T-helper 1 cell (primary cell): ENCODE measurements around the gene KDF1.

ENCODE experiments used
- DNase-seq, 5 donors: peaks; one replicate each; pipeline ENCODE4 v3.0.0-alpha.2; 2012 to 2020
- total RNA-seq, 4 donors: gene quantifications; one replicate each; lab custom pipeline; 2026; lab: John Stamatoyannopoulos, UW

Gene KDF1
- total RNA-seq, result 1.1 to 1.9 (median 1.5) reads per million in 4 donors

- peak; percentile 17 to 63 (median 42) for DNase-seq
Measured at GRCh38 chr1:26959722-26960624, at the start of gene KDF1. Gene KDF1, minus strand, starts transcription at chr1:26960468. Its CDS starts 8,088 bp downstream, at chr1:26952380.

- no peak for DNase-seq
Measured at GRCh38 chr1:27009601-27010197, 49.4 kb upstream of the KDF1 start.

DNA sequence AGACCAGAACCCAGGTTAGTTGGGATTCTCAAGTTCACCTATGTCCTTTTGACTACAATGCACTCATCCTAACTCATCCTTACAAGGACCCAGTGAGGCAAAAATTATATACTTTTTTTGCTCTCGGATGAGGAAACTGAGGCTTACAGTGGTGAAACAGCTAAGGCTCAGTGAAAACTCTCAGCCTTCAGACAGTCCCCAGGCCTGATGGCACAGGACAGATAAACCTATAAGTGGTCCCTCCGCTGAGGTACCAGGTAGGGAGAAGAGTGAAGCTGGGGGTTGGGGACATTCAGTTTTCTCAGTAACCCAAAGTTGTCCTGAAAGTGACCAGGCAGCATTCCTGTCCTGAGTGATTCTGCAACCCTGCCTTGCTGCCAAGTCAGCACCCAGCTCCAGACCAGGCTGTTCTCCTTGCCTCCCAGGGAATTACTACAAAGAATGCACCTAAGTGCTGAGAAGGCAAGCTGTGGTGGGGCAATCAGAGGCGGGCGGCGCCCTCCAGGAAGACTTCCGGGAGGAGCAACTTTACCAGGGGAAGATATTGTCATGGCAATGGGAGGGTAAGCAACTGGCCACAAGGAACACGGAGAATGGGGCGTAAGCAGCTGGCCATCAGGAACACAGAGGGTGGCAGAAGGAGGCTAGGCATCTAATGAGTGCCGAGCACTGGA lies 47.8 kb upstream of the KDF1 start:
- no peak for DNase-seq

DNA sequence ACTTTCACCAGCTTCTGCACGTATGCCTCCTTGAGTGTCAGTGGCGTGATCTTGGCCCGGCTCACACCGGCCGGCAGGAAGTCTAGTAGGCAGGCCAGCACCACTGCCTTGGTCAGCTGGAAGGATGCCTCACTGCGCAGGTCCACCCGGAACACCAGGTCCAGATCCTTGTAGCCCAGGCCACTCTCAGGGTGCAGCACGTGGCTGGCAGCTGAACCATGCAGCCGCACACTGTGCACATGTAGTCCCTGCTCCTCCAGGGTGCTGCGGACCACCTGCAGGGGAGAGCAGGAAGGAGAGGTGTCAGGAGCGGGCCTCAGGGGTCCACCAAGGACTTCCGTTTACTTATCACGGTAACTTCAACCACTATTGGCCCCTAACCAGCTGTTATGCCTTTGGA lies 46.4 kb upstream of the KDF1 start:
- DNase-seq, result no peak

DNA sequence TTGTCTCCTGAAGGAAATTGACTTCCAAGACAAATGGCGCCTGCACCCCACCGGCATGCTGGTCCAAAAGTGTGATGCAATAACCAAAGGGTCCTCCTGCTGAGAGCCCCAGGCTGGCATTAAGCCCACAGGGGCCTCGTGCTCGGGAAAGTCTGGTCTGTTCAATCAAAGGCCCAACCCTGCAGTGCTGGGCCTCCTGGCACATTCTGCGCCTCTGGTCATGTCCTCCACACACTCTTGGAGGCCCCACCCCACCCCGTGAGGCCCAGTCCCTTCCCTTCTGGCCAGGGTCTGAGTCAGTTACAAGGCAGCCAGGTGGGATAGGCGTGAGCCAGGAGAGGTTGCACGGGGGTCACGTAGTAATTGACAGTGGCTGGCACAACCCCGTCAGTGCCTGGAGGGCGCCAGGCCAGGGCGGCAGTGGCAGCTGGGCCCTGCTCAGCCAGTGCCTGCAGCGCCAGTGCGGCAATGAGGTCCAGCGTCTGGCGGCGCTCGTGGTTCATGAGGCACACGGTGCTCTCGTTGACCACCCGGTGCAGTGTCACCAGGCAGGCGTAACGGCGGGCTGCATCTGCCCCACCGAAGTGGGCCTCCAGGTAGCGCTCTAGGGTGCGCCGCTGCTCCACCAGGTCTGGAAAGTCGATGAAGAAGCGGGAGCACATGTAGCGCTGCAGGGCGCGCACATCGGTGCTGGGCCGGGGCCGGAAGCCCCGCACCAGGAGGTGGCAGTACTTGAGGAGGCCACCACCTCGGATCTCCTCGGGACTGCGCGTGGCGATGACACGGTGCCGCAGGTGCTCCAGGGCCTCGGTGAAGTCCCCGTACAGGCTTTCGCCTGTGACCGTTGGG lies 45.6 kb upstream of the KDF1 start:
- no peak for DNase-seq

- DNase-seq, result no peak
Measured at GRCh38 chr1:27005166-27005530, 44.9 kb upstream of the KDF1 start.

DNA sequence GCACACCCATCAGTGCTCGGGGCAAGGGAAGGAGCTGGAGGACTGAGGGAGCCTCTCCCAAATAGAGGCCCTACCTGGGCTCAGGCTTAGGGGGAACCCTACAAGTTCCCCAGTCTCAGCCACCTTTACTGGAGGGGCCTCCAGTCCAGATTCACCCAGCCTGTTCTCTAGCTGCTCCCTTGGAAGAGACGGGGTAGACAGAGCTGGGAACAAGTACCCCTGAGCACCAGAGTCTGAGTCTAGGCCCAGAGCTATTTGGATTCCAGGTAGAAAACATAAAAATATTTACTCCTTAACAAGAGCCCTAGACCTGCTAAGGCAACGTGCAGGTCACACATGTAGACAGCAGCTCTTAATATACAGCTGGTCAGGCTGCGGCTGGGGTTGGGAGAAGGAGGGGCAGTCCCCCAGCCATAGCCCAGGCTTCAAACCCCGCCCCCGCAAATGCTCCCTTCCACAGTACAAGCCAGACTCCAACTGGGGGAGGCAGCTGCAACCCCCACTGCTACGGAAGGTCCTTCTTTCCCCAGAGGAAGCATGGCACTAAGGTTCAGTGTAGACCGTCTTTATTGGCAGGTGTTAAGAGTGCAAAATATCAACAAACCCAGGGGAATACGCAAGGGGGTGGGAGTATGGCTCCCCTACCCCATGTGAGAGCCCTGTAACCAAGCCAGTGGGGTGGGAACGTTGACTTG lies 44.4 kb upstream of the KDF1 start:
- no peak for DNase-seq

GRCh38 chr1:27003745-27004470 lies 43.6 kb upstream of the KDF1 start:
- no peak for DNase-seq

GRCh38 chr1:27001570-27002360 lies 41.5 kb upstream of the KDF1 start:
- no peak for DNase-seq

DNA sequence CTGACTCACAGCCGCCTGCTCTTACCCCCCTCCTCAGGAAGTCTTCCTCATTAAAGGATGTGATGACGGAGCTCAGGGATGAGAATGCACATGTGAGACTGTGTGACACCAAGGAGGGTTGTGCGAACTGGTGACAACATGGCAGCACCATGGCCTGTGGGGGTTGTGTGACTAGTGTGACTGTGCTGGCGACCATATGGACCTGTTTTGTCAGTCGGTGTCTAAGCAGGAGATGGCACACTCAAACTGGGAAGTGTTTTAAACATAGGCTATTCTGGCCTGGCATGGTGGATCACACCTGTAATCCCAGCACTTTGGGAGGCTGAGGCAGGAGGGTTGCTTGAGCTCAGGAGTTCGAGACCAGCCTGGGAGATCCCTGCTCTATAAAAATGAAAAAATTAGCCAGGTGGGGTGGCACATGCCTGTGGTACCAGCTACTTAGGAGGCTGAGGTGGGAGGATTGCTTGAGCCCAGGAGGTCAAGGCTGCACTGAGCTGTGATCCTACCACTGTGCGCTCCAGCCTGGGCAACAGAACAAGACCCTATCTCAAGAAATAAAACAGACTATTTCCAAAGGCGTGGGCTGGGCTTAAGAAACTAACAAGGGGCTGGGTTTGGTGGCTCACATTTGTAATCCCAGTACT lies 40.7 kb upstream of the KDF1 start:
- DNase-seq, result no peak

DNA sequence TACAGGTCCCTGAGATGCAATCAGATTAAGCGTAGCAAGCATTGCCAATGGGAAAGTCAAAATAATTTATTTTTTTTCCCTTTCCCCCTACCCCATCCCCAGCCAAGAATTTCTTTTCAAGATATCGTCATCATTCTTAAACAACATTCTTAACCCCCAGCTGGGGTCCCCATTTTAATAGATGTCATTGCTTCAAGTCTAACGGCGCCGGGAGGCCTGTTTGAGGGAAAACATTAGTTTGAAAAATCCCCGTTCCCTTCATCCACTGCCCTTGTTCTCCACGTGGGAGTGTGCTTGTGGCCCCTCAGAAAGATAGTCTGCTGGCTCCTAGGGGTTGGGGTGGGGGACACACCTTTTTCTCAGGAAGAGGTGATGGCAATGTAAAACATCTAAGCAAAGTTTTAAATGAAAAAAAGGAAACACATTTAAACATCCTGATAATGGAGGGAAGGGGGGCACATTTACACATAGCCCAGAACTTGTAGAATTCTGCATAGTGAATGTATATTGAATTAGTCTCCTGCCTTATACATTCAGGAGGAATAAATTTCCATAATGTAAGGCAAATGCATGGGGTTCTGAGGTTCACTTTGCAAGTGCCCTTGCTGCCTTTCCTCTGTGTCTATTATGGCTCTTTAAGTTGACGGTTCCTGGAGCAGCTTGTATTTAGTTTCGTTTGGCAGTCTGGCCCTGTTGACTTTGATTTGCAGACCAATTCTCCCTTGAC lies 40.0 kb upstream of the KDF1 start:
- no peak for DNase-seq

- DNase-seq, result no peak
Measured at GRCh38 chr1:26999440-26999987, 39.2 kb upstream of the KDF1 start.

DNA sequence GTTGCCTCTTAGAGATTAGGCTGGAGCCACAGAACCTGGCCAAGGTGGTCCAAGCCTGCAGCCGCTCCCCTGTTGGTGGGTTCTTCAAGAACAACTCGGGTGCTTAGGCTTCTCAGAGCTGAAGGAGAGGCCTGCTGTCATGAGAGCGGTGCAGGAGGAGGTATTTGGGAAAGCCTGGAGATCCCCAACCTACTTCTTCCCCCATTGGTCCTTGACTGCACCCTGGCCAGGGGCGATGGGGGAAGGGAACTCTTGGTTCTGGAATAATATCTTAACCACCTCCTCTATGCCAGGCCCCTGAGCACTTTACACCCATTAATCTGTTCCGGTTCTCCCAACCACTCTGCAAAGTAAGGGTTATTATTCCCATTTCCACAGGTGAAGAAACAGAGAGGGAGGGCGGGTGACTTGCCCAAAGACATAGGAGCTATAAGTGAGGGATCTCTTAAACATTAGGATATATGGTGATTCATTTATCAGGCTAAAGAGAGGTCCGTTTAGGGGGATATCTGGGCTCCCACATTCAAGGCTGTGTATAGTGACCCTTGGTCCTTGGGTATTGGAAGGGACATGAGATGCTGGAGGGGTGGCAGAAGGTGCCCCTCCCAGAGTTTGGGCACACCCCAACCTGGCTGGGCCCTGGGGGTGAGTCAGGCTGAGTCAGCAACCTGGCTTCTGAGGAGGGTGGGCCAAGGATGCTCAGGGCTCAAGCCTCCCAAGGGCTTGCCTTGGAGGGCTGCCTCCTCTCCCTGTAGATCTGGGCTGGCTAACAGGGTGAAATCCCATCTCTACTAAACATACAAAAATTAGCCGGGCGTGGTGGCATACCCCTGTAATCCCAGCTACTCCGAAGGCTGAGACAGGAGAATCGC lies 38.4 kb upstream of the KDF1 start:
- DNase-seq, result no peak

- DNase-seq, result no peak
Measured at GRCh38 chr1:26996665-26997064, 36.4 kb upstream of the KDF1 start.

- DNase-seq, result no peak
Measured at GRCh38 chr1:26996024-26996423, 35.8 kb upstream of the KDF1 start.

DNA sequence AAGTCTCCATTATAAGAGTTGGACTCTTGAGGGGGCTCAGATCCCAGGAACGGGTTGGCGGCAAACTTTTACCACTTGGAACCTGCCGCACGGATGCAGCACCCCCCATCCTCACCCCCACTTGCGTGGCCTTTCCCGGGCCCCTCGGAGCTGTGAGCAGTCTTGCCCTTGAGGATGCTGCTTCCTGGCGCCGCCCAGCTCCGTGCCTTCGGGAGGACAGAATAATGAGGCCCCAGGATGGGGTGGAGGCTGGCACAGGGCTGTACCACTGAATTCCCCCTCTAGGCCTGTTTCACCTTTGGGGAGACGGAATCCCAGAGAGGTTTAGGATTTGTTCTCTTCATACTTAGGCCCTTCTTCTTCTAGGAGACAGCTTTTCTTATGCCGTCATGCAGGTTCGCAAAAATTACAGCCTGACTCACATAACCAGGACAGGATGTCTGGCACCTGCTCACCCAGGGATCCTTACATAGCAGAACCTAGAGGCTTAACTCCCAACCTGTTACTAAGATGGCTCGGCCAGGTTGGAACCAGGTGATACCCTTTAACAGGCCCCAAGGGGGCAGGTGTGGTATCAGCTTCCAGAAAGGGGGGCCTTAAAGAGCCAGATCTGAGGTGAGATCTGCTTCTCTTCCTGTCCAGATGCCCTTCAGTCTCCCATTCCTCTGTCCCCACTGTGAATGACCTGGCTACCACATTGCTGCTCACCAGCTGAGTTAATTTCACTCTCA lies 34.7 kb upstream of the KDF1 start:
- no peak for DNase-seq
